Omental fat pad (tissue), 4 donors: ENCODE measurements around the gene SRRM2. TPM values are rescaled to one million over a fixed set of nuclear protein-coding genes. Genes with fewer than 3 reads are reported as not detected.
A peak's percentile ranks its signal among the peaks of the same experiment; 100 is the strongest.

Experiments
- ATAC-seq: fragments of 150-250 bp; one replicate; pipeline ENCODE4 v1.9.1; 2016; ENCODE audit warnings: mild to moderate bottlenecking, moderate library complexity; ENCODE audit not compliant: low FRiP score
- DNase-seq: peaks from one replicate; pipeline ENCODE4 v3.0.0-alpha.2; 2019; ENCODE audit warnings: low spot score
- CTCF ChIP-seq, 3 donors: fragments of 450-650 bp; IDR thresholded peaks; one replicate each; pipeline ENCODE4 v1.5.1; 2016 to 2017; ENCODE audit warnings: antibody characterized with exemption in 3 of 3, mild to moderate bottlenecking in 3 of 3, moderate library complexity in 2 of 3
- total RNA-seq, 4 donors: library from RNA; depleted of rRNA; stranded (reverse); fragments of >200 nt; gene quantifications; one replicate each; pipeline ENCODE4 v1.1.0, GENCODE V29; 2016

SRRM2 gene
- total RNA-seq, 4 donors from 2014 or later: 230 to 465 (median 368) TPM

GRCh38 chr16:2811703-2812471, 59.4 kb downstream of the SRRM2 start:
- DNase-seq: no peak
- no peak for TF ChIP-seq CTCF (IDR thresholded peaks at IDR 0.05)
- ATAC-seq: no peak

GRCh38 chr16:2813771-2814221, 61.4 kb downstream of the SRRM2 start:
- DNase-seq (no peak), ATAC-seq (no peak)
- no peak for TF ChIP-seq CTCF (IDR thresholded peaks at IDR 0.05)

GRCh38 chr16:2814551-2815298, 62.3 kb downstream of the SRRM2 start:
- TF ChIP-seq CTCF (IDR thresholded peaks at IDR 0.05): no peak
- ATAC-seq (no peak), DNase-seq (peak; percentile 13)

GRCh38 chr16:2815299-2815771, 62.9 kb downstream of the SRRM2 start:
- TF ChIP-seq CTCF (IDR thresholded peaks at IDR 0.05): no peak
- ATAC-seq: no peak
- DNase-seq: no peak

GRCh38 chr16:2816751-2817339, 64.4 kb downstream of the SRRM2 start, which contains the start of gene PRSS21:
Gene PRSS21 (plus strand): TSS chr16:2817237. CDS start chr16:2817269, 32 bp downstream.
- no peak for ATAC-seq
- DNase-seq: no peak
- no peak for TF ChIP-seq CTCF (IDR thresholded peaks at IDR 0.05)

GRCh38 chr16:2817340-2818271, 65.2 kb downstream of the SRRM2 start:
- TF ChIP-seq CTCF (IDR thresholded peaks at IDR 0.05): no peak
- DNase-seq (no peak), ATAC-seq (no peak)
